Measurements from ENCODE around the gene SYVN1.
"Not testable (repeated sequence)": the region's sequence is repeated elsewhere in the genome, so short reads cannot be mapped to it uniquely, and the experiment has no call there.

Gene SYVN1

GRCh38 chr11:65129649-65130441, 4.5 kb downstream of the SYVN1 start:
- no peak for TF ChIP-seq JUND (IDR thresholded peaks at IDR 0.05; ENCODE audit: low read depth)
- DNase-seq (ENCODE audit: low read depth in 1 of 2, low spot score in 1 of 2), result no peak
- in situ Hi-C loops (cut with HindIII; ENCODE audit: low pct_unique_long_range_greater_than_20kb, low sequenced_read_pairs), result no loop called here

- DNase-seq (ENCODE audit: low read depth in 1 of 2, low spot score in 1 of 2), result no peak
- in situ Hi-C loops (cut with HindIII; ENCODE audit: low pct_unique_long_range_greater_than_20kb, low sequenced_read_pairs), result no loop called here
- TF ChIP-seq JUND (IDR thresholded peaks at IDR 0.05; ENCODE audit: low read depth), result no peak
Observed at GRCh38 chr11:65128182-65129145, 5.9 kb downstream of the SYVN1 start.

- DNase-seq (ENCODE audit: low read depth in 1 of 2, low spot score in 1 of 2), result no peak
- in situ Hi-C loops (cut with HindIII; ENCODE audit: low pct_unique_long_range_greater_than_20kb, low sequenced_read_pairs), result no loop called here
- TF ChIP-seq JUND (IDR thresholded peaks at IDR 0.05; ENCODE audit: low read depth), result no peak
Observed at GRCh38 chr11:65127473-65128181, 6.7 kb downstream of the SYVN1 start.

- DNase-seq (ENCODE audit: low read depth in 1 of 2, low spot score in 1 of 2), result no peak
- in situ Hi-C loops (cut with HindIII; ENCODE audit: low pct_unique_long_range_greater_than_20kb, low sequenced_read_pairs), result no loop called here
- no peak for TF ChIP-seq JUND (IDR thresholded peaks at IDR 0.05; ENCODE audit: low read depth)
Observed at GRCh38 chr11:65126624-65127274, 7.6 kb downstream of the SYVN1 start.

- in situ Hi-C loops (cut with HindIII; ENCODE audit: low pct_unique_long_range_greater_than_20kb, low sequenced_read_pairs), result no loop called here
- no peak for TF ChIP-seq JUND (IDR thresholded peaks at IDR 0.05; ENCODE audit: low read depth)
- DNase-seq (ENCODE audit: low read depth in 1 of 2, low spot score in 1 of 2), result no peak
Observed at GRCh38 chr11:65125197-65126056, 8.9 kb downstream of the SYVN1 start.

- DNase-seq (ENCODE audit: low read depth in 1 of 2, low spot score in 1 of 2), result peak in 1 of 2 experiments; percentile 52
- no peak for TF ChIP-seq JUND (IDR thresholded peaks at IDR 0.05; ENCODE audit: low read depth)
- in situ Hi-C loops (cut with HindIII; ENCODE audit: low pct_unique_long_range_greater_than_20kb, low sequenced_read_pairs), result no loop called here
Observed at GRCh38 chr11:65124480-65125196, 9.7 kb downstream of the SYVN1 start.

GRCh38 chr11:65121865-65122696, 12.2 kb downstream of the SYVN1 start, which contains the start of the genes FAU and MRPL49:
Gene FAU (minus strand): TSS chr11:65122134. CDS start chr11:65121813, 321 bp downstream.
Gene MRPL49 (plus strand): TSS chr11:65122321. CDS start chr11:65122347, 26 bp downstream.
- TF ChIP-seq JUND (IDR thresholded peaks at IDR 0.05; ENCODE audit: low read depth), result no peak
- in situ Hi-C loops (cut with HindIII; ENCODE audit: low pct_unique_long_range_greater_than_20kb, low sequenced_read_pairs), result no loop called here
- DNase-seq (ENCODE audit: low read depth in 1 of 2, low spot score in 1 of 2), result peak; percentile 89 to 99

- TF ChIP-seq JUND (IDR thresholded peaks at IDR 0.05; ENCODE audit: low read depth), result no peak
- in situ Hi-C loops (cut with HindIII; ENCODE audit: low pct_unique_long_range_greater_than_20kb, low sequenced_read_pairs), result no loop called here
- no peak for DNase-seq (ENCODE audit: low read depth in 1 of 2, low spot score in 1 of 2)
Observed at GRCh38 chr11:65121447-65121864, 12.9 kb downstream of the SYVN1 start.

GRCh38 chr11:65120831-65121230, 13.5 kb downstream of the SYVN1 start:
- DNase-seq (ENCODE audit: low read depth in 1 of 2, low spot score in 1 of 2), result no peak
- TF ChIP-seq JUND (IDR thresholded peaks at IDR 0.05; ENCODE audit: low read depth), result no peak
- in situ Hi-C loops (cut with HindIII; ENCODE audit: low pct_unique_long_range_greater_than_20kb, low sequenced_read_pairs), result no loop called here

- in situ Hi-C loops (cut with HindIII; ENCODE audit: low pct_unique_long_range_greater_than_20kb, low sequenced_read_pairs), result no loop called here
- no peak for TF ChIP-seq JUND (IDR thresholded peaks at IDR 0.05; ENCODE audit: low read depth)
- no peak for DNase-seq (ENCODE audit: low read depth in 1 of 2, low spot score in 1 of 2)
Observed at GRCh38 chr11:65119670-65119995, 14.7 kb downstream of the SYVN1 start.

- in situ Hi-C loops (cut with HindIII; ENCODE audit: low pct_unique_long_range_greater_than_20kb, low sequenced_read_pairs); DNase-seq (ENCODE audit: low read depth in 1 of 2, low spot score in 1 of 2): not testable (repeated sequence)
Observed at GRCh38 chr11:65118891-65119669, 15.2 kb downstream of the SYVN1 start.
